K562 (cell line): Measurements from ENCODE around the gene GNAS-AS1. TPM values are rescaled to one million over a fixed set of nuclear protein-coding genes. Genes with fewer than 3 reads are reported as not detected.

Experiments used
- HMBOX1 ChIP-seq: sonication (generic); IDR thresholded peaks from 2 replicates; pipeline ENCODE4 v1.6.1; 2016
- RERE ChIP-seq: sonication (generic); formaldehyde crosslinking; IDR thresholded peaks from 2 replicates; pipeline ENCODE4 v1.8.0; 2023; ENCODE audit warnings: missing genetic modification reagents, mild to moderate bottlenecking, borderline replicate concordance
- ZNF134 ChIP-seq: fragments of 250-450 bp; sonication (Bioruptor Pico); conservative IDR thresholded peaks from 2 replicates; pipeline ENCODE4 v1.4.0; 2020
- ZNF79 ChIP-seq: fragments of 250-450 bp; sonication (Bioruptor Pico); IDR thresholded peaks from 2 replicates; pipeline ENCODE4 v1.4.0; 2020; ENCODE audit warnings: low read depth, mild to moderate bottlenecking, moderate library complexity
- ZSCAN32 ChIP-seq: fragments of 450-650 bp; formaldehyde crosslinking; IDR thresholded peaks from 2 replicates; pipeline ENCODE4 v1.4.0; 2020; ENCODE audit warnings: mild to moderate bottlenecking, moderate library complexity
- polyA plus RNA-seq, 8 experiments: library from polyadenylated mRNA; depleted of rRNA in 4 of 8; stranded (reverse) in 5 of 8; unstranded in 3 of 8; fragments of >200 nt; fragmentation: Nextera tagmentation in 2 of 8; fragmentation: Illumina TruSeq in 1 of 8; extraction: Ambion mirVana in 2 of 8; extraction: Trizol in 1 of 8; gene quantifications; 2 replicates each; pipeline versions ENCODE4 v1.2.1 to v1.2.3, GENCODE V29; 2011 to 2014; ENCODE audit warnings: inconsistent platforms in 1 of 8, missing spikeins in 1 of 8
- total RNA-seq, 7 experiments: library from RNA; depleted of rRNA in 6 of 7; stranded (reverse); fragments of >200 nt in 6 of 7; fragmentation: Illumina TruSeq in 2 of 7; extraction: Trizol in 2 of 7; gene quantifications; 2 replicates each; pipeline versions ENCODE4 v1.2.1 to v1.2.3, GENCODE V29; 2011 to 2021; ENCODE audit warnings: low replicate concordance in 1 of 7

Gene GNAS-AS1
- total and polyA plus RNA-seq, 9 of the 15 experiments (the other 6 are each of a cell fraction or from before 2014, with no cell fraction given): 0.04 to 2.5 (median 0.25) TPM

- TF ChIP-seq ZNF134 (no peak), HMBOX1 (no peak), ZSCAN32 (CRISPR knock-in tag) (no peak), ZNF79 (no peak), RERE (CRISPR knock-in tag) (no peak)
Observed at GRCh38 chr20:58877976-58878360, 27.3 kb upstream of the GNAS-AS1 start (continued).
